HepG2 (cell line): ENCODE measurements around the gene ARID3C. TPM values are rescaled to one million over a fixed set of nuclear protein-coding genes. Genes with fewer than 3 reads are reported as not detected.

Experiments used
- CREBL2 ChIP-seq: sonication (generic); formaldehyde crosslinking; IDR thresholded peaks from 2 replicates; pipeline ENCODE4 v1.8.1; 2023; ENCODE audit warnings: missing genetic modification reagents, mild to moderate bottlenecking, borderline replicate concordance
- ETV6 ChIP-seq: sonication (generic); formaldehyde crosslinking; conservative IDR thresholded peaks from 2 replicates; pipeline ENCODE4 v1.4.0; 2020; ENCODE audit warnings: missing genetic modification reagents
- EZH2 ChIP-seq: conservative IDR thresholded peaks from 2 replicates; pipeline ENCODE4 v1.6.1; 2012; ENCODE audit warnings: mild to moderate bottlenecking, low read depth, low read length, moderate library complexity
- FOXP1 ChIP-seq, 2 experiments: fragments of 450-650 bp in 1 of 2; IDR thresholded peaks; 2 replicates each; pipeline ENCODE4 v1.6.1; 2017 to 2018; ENCODE audit warnings: antibody characterized with exemption in 1 of 2
- IKZF1 ChIP-seq: fragments of 450-650 bp; IDR thresholded peaks from 2 replicates; pipeline ENCODE4 v1.7.1; 2016
- LCORL ChIP-seq, 2 experiments: fragments of 450-650 bp in 1 of 2; sonication (generic) in 1 of 2; formaldehyde crosslinking in 1 of 2; IDR thresholded peaks; 2 replicates each; pipeline versions ENCODE4 v1.5.0 to v1.6.1; 2017 to 2020; ENCODE audit warnings: antibody characterized with exemption in 1 of 2, missing genetic modification reagents in 1 of 2
- POLR2AphosphoS5 ChIP-seq: IDR thresholded peaks from 2 replicates; pipeline ENCODE4 v1.6.1; 2012; ENCODE audit warnings: low read depth, low read length
- RFX5 ChIP-seq: IDR thresholded peaks from 2 replicates; pipeline ENCODE4 v1.6.1; 2011; ENCODE audit warnings: low read depth, low read length, improper control_type of control experiment
- THAP11 ChIP-seq: IDR thresholded peaks from 2 replicates; pipeline ENCODE4 v1.6.1; 2016; ENCODE audit warnings: missing biosample characterization, missing genetic modification reagents
- YY1 ChIP-seq: IDR thresholded peaks from 2 replicates; pipeline ENCODE4 v1.6.1; 2011; ENCODE audit warnings: low read length, low read depth, moderate library complexity, mild to moderate bottlenecking; ENCODE audit not compliant: insufficient read depth, insufficient replicate concordance
- ZFAT ChIP-seq: sonication (generic); formaldehyde crosslinking; conservative IDR thresholded peaks from 2 replicates; pipeline ENCODE4 v1.8.1; 2023; ENCODE audit warnings: missing genetic modification reagents, inconsistent platforms
- ZHX1 ChIP-seq: sonication (generic); formaldehyde crosslinking; IDR thresholded peaks from 2 replicates; pipeline ENCODE4 v1.8.1; 2022; ENCODE audit warnings: low read depth, mild to moderate bottlenecking, missing genetic modification reagents
- ZMAT3 ChIP-seq: sonication (generic); formaldehyde crosslinking; conservative IDR thresholded peaks from 2 replicates; pipeline ENCODE4 v1.7.0; 2021; ENCODE audit warnings: missing genetic modification reagents
- ZNF121 ChIP-seq: sonication (generic); formaldehyde crosslinking; IDR thresholded peaks from 2 replicates; pipeline ENCODE4 v1.5.0; 2020; ENCODE audit warnings: mild to moderate bottlenecking, missing genetic modification reagents
- ZNF142 ChIP-seq: sonication (generic); formaldehyde crosslinking; IDR thresholded peaks from 2 replicates; pipeline ENCODE4 v1.4.0; 2020; ENCODE audit warnings: missing genetic modification reagents
- ZNF24 ChIP-seq: fragments of 450-650 bp; IDR thresholded peaks from 2 replicates; pipeline ENCODE4 v1.6.1; 2017; ENCODE audit warnings: antibody characterized with exemption, mild to moderate bottlenecking
- ZNF720 ChIP-seq: sonication (generic); formaldehyde crosslinking; IDR thresholded peaks from 2 replicates; pipeline ENCODE4 v1.4.0; 2020; ENCODE audit warnings: missing genetic modification reagents
- ZNF784 ChIP-seq: sonication (generic); formaldehyde crosslinking; IDR thresholded peaks from 2 replicates; pipeline ENCODE4 v1.5.1; 2020; ENCODE audit warnings: missing genetic modification reagents, mild to moderate bottlenecking, borderline replicate concordance
- polyA plus RNA-seq, 8 experiments: library from polyadenylated mRNA; depleted of rRNA in 3 of 8; stranded (reverse) in 7 of 8; unstranded in 1 of 8; fragments of >200 nt; fragmentation: Illumina TruSeq in 4 of 8; extraction: Trizol in 4 of 8; gene quantifications; 2 replicates each; pipeline versions ENCODE4 v1.2.1 to v1.2.3, GENCODE V29; 2011 to 2016; ENCODE audit warnings: low read depth in 4 of 8, missing spikeins in 1 of 8, mixed read lengths in 1 of 8; ENCODE audit not compliant: insufficient read depth in 1 of 8
- total RNA-seq, 5 experiments: library from RNA; depleted of rRNA; stranded (reverse); fragments of >200 nt; fragmentation: Illumina TruSeq; extraction: Trizol; gene quantifications; 2 replicates each; pipeline ENCODE4 v1.2.3, GENCODE V29; 2016; ENCODE audit warnings: low read depth in 1 of 5
- TF ChIP-seq, protein P1 (sequence below): sonication (generic); formaldehyde crosslinking; IDR thresholded peaks from 2 replicates; pipeline ENCODE4 v1.4.0; 2020; ENCODE audit warnings: mild to moderate bottlenecking, low read depth, missing genetic modification reagents

The ARID3C gene
- total and polyA plus RNA-seq, 2 of the 13 experiments (the other 11 are each of a cell fraction or from before 2014, with no cell fraction given), result not detected

DNA sequence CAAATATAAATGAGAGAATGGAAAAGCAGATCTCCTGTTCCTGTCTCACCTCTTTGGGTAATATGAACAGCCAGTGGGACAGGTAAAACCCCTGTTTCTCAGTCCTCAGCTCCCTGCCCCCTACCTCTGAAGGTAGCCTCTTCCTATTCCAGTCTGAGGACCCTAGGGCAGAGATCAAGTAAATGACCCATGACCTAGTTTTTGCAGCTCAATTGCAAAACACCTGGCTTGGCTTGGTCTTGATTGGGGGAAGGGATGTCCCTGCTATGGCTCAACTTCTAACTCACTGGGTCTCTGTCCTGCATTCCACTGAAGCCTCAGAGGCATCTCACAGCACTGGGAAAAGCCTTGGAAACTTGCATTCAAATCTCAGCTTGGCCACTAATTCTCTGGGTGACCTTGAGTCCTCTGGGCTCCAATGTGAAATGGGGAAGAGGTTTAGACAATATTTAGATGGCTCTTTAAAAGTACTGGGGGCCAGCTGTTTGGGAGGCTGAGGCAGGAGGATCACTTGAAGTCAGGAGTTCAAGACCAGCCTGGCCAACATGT, 16.0 kb upstream of the ARID3C start (continued):
- TF ChIP-seq ZNF142 (CRISPR knock-in tag), result no peak
- TF ChIP-seq ZNF720 (CRISPR knock-in tag), result no peak
- TF ChIP-seq FOXP1 (IDR thresholded peaks at IDR 0.05), result no peak
- TF ChIP-seq FOXP1 (CRISPR knock-in tag; IDR thresholded peaks at IDR 0.05), result 0 out of 2 replicates have a peak, but pooled peaks have one; percentile 35
- TF ChIP-seq RFX5, result no peak
- TF ChIP-seq LCORL (IDR thresholded peaks at IDR 0.05), result no peak
- TF ChIP-seq LCORL (CRISPR knock-in tag; IDR thresholded peaks at IDR 0.05), result peak; percentile 70; the same call in 1 of the 2 replicates
- no peak for TF ChIP-seq YY1
- no peak for TF ChIP-seq POLR2AphosphoS5
- no peak for TF ChIP-seq IKZF1
- TF ChIP-seq ZFAT (CRISPR knock-in tag), result no peak
- no peak for TF ChIP-seq CREBL2 (CRISPR knock-in tag)
- TF ChIP-seq, protein P1, sequence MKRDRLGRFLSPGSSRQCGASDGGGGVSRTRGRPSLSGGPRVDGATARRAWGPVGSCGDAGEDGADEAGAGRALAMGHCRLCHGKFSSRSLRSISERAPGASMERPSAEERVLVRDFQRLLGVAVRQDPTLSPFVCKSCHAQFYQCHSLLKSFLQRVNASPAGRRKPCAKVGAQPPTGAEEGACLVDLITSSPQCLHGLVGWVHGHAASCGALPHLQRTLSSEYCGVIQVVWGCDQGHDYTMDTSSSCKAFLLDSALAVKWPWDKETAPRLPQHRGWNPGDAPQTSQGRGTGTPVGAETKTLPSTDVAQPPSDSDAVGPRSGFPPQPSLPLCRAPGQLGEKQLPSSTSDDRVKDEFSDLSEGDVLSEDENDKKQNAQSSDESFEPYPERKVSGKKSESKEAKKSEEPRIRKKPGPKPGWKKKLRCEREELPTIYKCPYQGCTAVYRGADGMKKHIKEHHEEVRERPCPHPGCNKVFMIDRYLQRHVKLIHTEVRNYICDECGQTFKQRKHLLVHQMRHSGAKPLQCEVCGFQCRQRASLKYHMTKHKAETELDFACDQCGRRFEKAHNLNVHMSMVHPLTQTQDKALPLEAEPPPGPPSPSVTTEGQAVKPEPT, result no peak
- no peak for TF ChIP-seq ETV6 (CRISPR knock-in tag)
- no peak for TF ChIP-seq ZNF121
- no peak for TF ChIP-seq EZH2
- TF ChIP-seq ZHX1 (CRISPR knock-in tag), result no peak
- no peak for TF ChIP-seq ZNF24
- TF ChIP-seq ZNF784 (CRISPR knock-in tag), result no peak
- TF ChIP-seq THAP11 (CRISPR knock-in tag), result peak; percentile 64
- TF ChIP-seq ZMAT3, result no peak
